Measurements from ENCODE around the gene IFIT3.
"Not testable (repeated sequence)": the region's sequence is repeated elsewhere in the genome, so short reads cannot be mapped to it uniquely, and the experiment has no call there.

Gene IFIT3

DNA sequence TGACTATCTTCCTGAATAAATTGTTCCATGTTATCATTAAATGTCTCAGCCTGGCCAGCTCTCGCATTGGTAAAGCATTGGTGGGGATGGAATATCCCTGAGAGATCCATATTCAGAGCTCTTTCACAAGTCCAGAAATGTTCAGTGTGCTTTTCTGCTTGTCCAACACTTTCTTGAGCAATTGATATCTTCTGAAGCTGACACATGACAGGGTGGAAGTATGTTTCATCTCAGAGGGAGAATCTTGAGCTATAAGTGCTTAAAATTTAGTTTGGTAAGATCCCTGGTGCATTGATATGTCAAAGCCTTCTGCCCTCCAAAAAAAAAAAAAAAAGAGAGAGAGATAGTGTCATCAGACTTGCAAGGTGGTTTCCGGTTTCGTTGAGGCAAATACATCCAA lies 7.4 kb downstream of the IFIT3 start:
- DNase-seq (ENCODE audit: low read depth in 1 of 2, low spot score in 1 of 2) = no peak

DNA sequence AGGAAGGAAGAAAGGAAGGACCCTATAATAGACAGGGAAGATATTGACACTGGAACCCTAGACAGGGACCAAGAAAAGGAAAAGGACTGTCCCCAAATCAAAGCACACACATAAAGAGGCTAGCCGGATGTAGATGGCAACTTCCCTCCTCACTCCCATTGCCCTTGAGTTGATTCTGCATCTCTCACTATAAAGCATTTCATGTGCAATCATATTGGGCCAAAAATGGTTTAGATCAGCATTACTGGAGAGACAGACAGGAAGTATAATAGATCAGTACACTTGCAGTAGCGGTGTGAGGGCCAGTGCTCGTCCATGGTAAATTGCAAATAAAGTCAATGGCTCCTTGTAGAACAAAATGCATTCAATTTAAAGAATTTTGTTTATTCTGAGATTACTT lies 8.4 kb downstream of the IFIT3 start:
- no peak for DNase-seq (ENCODE audit: low read depth in 1 of 2, low spot score in 1 of 2)

DNA sequence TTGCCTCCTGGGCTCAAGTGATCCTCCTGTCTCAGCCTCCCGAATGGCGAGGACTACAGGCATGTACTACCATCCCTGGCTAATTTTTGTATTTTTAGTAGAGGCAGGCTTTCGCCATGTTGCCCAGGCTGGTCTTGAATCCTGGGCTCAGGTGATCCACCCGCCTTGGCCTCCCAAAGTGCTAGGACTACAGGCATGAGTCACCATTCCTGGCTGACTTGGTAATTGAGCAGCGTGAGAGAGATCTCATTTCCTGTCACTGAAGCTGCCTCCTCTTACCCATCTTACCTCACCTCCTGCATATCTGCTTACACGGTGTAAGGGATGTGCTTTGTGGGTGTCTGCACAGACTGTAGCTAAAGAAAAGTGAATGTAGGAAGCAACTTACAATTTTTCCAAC lies 9.7 kb downstream of the IFIT3 start:
- no peak for DNase-seq (ENCODE audit: low read depth in 1 of 2, low spot score in 1 of 2)

DNA sequence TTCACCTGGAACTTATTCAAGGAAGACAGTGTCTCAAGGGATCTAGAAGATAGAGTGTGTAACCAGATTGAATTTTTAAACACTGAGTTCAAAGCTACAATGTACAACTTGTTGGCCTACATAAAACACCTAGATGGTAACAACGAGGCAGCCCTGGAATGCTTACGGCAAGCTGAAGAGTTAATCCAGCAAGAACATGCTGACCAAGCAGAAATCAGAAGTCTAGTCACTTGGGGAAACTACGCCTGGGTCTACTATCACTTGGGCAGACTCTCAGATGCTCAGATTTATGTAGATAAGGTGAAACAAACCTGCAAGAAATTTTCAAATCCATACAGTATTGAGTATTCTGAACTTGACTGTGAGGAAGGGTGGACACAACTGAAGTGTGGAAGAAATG lies 10.9 kb downstream of the IFIT3 start:
- DNase-seq (ENCODE audit: low read depth in 1 of 2, low spot score in 1 of 2) = no peak

DNA sequence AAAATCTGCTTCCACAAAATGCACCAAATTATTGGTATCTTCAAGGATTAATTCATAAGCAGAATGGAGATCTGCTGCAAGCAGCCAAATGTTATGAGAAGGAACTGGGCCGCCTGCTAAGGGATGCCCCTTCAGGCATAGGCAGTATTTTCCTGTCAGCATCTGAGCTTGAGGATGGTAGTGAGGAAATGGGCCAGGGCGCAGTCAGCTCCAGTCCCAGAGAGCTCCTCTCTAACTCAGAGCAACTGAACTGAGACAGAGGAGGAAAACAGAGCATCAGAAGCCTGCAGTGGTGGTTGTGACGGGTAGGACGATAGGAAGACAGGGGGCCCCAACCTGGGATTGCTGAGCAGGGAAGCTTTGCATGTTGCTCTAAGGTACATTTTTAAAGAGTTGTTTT lies 12.1 kb downstream of the IFIT3 start:
- DNase-seq (ENCODE audit: low read depth in 1 of 2, low spot score in 1 of 2) = no peak

DNA sequence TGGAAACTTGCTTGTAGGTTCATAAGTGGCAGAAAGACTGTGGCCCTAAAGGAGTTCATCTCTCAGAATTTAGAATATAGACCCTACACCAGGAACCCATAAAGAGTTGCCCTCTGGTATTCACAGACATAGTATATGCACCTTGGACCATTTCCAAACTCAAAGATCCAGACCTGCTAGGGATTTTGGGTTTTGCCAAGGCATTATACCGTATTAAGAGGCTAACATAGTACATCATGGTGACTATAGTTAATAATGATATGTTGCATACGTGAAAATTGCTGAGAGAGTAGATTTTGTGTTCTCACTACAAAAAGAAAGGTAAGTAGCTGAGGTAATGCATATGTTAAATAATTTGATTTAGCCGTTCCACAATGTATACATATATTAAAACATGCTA lies 13.9 kb downstream of the IFIT3 start:
- no peak for DNase-seq (ENCODE audit: low read depth in 1 of 2, low spot score in 1 of 2)

DNA sequence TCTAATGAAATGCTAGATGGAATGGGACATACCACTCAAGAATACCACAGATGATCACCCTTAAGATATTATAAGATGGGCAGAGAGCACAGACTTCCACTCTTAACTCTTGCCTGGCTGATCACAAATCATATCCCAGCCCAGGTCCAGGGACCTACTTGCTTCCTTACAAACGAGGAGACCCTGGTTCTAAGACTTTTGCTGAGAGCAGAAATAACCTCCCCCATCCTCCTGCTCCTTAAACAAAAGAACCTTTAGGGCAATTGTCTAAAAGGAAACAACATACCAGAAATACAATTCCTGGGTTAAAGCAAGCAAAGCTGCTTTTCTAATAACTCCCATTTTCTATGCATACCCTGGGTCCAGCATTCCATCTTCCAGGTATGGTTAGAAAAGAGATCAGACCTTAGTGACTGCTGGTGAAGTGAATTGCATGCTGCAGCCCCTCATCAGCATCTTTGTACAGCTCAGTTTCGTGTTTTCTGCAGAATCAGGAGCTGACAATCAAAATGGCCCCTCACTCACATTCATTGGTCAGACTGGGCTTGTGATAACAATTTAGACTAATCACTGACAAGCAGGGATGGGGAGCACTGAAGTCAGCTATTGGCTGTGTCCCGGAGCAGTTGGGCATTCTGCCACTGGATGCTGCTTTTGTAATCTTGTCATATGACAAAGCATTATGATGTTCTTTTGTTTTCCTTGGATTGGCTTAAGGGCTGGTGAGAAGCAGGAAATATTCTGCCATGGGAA lies 14.6 kb downstream of the IFIT3 start:
- DNase-seq (ENCODE audit: low read depth in 1 of 2, low spot score in 1 of 2) = no peak

DNA sequence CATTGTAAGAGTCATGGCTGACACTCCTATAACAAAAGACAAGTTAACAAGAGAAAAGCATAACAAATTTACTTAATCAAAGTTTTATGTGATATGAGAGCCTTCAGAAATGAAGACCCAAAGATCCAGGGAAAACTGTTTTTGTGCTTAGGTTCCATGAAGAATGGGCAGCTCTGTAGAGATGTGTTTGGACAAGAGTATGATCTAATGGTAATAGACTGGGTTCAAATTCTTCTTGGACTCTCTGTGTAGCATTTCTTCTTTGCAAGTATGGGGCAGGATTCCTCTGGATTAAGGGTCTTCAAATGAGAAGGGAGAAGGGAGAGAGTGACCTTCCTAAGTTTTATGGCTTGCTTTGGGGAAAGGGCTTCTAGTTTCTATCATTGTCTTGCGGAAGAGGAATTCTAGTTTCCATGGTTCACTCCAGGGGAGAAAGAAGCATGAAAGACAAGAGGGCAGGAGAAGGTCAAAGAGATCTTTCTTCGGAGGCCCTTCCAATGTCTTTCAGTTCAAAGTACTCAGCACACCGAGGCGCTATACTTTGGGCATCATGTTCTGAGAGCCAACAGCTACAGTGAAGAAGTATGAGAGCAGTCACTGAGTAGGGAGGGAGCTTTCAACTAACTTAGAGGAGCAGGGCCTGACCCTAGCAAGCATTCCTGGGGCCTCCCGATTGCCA lies 15.4 kb downstream of the IFIT3 start:
- no peak for DNase-seq (ENCODE audit: low read depth in 1 of 2, low spot score in 1 of 2)

DNA sequence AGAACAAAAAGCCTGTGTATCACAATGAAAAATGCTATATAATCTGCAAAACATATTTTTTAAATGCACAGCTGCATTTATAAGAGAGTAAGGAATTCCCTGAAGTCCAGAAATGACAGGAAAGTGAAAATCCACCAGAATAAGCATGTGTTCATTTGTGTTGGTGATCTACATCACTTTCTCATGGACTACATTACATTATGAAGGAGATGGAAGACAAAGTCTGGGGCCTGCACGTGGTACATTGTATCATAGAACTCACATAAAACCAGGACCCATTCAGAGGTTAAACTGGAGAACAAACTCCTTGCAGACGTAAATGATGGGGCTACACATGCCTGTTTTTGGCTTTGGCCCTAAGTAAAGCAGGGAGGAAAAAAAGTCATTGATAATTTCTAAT lies 16.4 kb downstream of the IFIT3 start:
- no peak for DNase-seq (ENCODE audit: low read depth in 1 of 2, low spot score in 1 of 2)

DNA sequence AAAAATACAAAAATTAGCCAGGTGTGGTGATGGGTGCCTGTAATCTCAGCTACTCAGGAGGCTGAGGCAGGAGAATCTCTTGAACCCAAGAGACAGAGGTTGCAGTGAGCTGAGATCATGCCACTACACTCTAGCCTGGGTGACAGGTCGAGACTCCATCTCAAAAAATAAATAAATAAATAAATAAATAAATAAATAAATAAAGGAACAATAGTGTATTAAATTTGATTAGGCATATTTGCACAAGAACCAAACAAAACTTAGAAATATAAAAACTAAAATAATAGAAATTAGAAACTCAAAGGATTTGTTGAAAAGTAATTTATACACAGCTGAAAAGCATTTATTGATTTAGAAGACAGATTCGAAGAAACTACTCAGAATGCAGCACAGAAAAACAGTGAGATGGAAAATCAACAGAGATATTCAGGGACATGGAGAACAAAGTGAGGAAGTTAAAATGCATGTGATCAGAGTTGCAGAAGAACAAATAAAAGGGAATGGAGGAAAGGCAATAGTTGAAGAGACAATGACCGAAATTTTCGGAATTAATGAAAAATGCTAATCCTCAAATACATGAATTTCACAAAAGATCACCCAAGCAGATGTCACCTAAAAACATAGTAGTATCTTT lies 17.7 kb downstream of the IFIT3 start:
- DNase-seq (ENCODE audit: low read depth in 1 of 2, low spot score in 1 of 2) = no peak

DNA sequence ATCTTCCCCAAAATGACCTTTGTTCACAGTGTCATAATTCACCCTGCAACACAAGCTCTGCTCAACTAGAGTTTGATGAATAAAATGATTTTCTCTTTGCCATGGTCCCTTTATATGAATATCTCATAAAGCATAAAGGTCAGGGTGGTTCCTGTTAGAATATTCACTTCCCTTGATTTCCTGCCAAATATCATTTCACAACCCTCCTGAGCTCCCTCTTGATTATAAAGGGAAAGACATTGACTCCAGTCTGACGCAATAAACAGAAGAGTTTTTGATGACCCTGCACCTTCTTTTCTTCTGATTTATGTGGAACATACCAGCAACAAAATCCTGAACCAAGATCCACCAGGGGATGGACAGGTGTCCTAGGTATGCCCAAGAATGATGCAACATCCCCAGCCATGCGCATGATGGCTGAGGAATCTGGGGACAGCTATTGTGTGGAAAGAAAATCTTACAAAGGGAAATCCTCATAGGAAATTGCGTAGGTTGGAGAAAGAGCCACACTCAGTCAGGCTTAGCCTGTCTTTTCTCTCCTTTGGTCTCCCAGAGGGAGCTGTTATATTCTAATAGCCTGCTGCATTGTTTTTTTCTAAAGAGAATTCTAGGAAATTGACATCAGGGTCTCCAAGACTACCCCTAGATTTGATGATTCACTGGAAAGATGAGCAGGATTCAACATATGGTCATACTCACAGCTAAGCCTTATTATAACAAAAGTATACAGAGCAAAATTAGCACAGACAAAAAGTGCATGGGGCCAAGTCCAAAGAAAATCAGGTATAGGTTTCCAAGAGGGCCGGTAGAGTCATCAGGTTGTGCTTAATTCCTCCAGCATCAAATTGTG lies 18.8 kb downstream of the IFIT3 start:
- no peak for DNase-seq (ENCODE audit: low read depth in 1 of 2, low spot score in 1 of 2)

DNA sequence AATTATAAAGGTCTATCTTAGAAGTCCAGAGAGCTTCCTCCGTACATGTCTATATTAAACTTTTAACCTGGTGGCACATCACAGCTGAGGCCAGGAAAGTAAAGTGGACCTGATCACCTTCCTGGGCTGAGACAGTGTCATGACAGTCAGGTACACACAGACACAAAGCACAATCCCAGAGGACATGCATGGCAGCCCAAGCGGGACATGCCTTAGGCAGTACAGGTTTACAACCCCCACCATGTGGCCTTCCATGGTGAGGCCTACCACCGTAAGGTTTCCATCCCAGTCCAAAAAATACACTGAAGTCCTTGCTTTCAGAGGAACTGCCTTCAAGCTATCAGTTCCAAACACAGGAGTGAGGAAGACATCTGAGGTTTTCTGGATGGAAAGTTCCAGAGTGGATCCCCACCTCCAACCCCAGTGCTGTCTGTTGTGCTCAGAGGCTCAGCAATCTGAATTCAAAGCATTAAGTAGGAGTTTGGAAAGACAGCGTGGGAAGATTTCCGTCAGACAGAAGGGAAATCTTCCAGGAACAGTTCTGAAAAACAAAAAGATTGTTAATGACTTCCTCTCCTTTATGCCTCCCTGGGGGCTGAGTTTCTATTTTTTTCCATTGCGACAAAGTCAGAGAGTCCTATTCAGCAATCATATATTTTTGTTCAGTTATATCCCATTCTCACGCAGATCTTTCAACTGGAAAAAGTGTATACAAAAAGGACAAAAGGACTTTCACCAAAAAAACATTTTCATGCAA lies 20.1 kb downstream of the IFIT3 start:
- DNase-seq (ENCODE audit: low read depth in 1 of 2, low spot score in 1 of 2) = no peak

DNA sequence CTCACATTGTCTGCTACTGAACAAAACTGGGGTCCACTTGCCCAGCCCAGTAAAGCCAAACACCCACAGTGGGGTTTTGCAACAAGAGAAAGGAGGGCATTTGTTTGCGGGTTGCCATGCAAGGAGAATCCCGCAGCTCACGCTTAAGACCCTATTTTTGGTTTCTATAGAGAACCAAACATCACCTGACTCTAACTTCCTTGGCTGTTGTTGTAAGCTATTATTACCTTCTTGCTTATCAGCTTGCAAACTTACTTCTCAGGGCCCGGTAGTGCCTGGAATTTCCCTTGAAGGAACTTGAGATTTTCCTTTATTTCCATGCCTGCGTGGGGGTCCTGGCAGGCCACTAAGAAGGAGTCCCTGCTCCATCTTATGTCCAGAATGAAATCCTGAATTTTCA lies 20.7 kb downstream of the IFIT3 start:
- no peak for DNase-seq (ENCODE audit: low read depth in 1 of 2, low spot score in 1 of 2)

DNA sequence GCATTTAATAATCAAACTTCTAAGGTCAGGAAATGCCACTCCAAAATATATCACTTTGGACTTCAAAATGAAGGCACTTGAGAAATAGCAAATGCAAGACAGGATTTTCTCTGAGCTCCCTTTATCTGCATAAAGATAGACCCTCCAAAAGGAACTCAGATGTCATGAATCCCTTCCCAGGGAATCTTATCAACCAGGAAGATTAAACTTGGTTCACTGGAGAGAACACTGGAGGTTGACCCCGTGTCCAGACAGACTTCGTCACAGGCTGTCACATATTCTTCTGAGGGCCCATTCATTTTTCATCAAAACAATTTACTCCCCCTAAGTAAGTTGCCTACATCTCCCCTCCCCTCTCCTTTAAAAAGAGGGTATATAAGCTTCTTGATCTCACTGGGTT lies 21.2 kb downstream of the IFIT3 start:
- DNase-seq (ENCODE audit: low read depth in 1 of 2, low spot score in 1 of 2) = no peak

DNA sequence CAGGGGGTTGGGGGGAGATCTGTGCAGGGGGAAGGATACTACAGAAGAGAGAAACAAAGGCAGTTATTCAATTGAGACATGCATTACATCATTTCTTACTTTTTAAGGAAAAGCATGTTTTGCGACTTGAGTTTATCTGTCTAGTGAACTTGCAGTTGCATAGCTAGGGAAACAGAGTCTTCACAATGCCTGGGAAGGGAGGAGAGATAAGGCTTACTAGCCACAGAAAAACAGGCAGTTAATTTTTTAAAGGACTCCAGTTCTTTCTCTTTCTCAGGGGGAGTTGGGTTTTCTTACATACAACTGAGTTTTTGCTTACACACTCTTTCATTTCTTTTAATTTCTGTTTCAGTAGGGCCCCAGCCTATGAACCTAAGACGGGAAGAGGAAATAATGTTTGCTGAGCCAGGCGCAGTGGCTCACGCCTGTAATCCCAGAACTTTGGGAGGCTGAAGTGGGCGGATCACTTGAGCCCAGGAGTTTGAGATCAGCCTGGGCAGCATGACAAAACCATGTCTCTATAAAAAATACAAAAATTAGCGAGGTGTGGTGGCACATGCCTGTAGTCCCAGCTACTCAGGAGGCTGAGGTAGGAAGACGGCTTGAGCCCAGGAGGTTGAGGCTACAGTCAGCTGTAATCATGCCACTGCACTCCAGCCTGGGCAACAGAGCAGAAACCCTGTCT lies 23.0 kb downstream of the IFIT3 start:
- DNase-seq (ENCODE audit: low read depth in 1 of 2, low spot score in 1 of 2) = not testable (repeated sequence)

DNA sequence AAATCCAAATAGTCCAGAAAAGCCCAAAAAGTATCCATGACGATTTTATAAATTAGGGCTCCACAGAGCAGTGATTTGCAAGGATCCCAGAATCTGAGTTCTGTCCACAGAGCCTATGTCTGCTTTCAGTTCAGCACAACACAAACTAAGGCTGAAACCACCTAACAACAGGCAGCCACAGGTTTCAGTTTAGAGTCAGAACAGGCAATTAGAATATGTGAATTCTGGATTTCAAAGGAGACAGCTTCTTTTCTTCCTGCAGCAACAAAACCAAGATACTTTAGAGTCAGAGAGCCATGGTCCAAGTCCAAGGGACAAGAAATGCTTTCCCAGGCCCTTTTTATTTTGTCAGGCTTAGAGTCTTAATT lies 23.6 kb downstream of the IFIT3 start:
- DNase-seq (ENCODE audit: low read depth in 1 of 2, low spot score in 1 of 2) = no peak

DNA sequence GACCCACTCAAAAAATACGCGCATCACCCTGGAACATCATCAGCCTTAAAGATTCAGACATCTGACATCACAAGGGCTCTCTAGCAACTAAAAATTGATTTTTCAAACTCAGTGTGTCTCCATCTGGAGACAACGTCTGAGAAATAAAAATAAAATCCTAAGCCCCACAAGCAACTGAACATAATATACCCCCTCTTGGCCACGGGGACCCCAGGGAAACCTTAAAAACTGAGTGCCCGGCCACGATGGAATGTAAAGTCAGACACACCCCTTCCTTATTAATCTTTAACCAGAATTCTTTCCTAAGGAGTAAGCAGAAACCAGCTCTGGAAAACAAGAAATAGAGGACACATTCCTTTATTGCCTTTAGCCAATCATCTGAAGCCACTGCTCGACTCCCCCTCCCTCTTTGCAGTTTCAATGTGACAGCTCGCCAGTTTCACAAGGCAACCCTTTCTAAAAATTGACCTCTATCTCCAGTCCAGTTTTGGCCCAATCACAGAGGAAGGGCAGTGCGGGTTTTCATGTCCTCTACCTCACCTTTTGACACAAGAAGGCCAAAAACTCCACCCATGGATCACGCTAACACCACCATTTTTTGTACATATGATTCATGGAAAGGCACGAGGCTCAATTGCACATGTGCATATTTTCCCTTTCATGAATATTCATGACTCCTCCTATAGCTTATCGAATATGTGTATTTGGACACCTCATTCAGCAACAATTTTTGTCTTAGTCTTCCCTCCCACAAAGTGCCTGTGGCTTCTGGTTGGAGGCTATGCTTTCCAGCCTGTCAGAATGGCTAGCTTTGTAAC lies 24.2 kb downstream of the IFIT3 start:
- no peak for DNase-seq (ENCODE audit: low read depth in 1 of 2, low spot score in 1 of 2)

DNA sequence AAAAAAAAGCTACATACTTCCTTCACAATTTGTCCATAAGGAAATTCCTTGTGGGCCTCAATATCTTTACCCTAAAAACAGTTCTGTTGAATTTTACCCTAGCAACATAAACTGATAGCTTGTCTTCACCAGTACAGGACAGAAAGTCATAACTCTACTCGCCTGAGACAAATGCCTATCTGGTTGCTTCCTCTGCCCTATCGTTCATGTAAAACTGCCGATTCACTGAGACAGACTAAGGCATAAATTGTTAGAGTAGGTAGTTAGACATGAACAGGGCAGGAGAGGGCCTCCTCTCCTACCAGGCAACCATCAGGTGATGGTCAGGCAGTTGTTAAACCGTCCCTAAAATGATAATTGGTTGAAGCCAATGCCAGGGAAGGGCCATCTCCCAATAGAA lies 25.0 kb downstream of the IFIT3 start:
- no peak for DNase-seq (ENCODE audit: low read depth in 1 of 2, low spot score in 1 of 2)

DNA sequence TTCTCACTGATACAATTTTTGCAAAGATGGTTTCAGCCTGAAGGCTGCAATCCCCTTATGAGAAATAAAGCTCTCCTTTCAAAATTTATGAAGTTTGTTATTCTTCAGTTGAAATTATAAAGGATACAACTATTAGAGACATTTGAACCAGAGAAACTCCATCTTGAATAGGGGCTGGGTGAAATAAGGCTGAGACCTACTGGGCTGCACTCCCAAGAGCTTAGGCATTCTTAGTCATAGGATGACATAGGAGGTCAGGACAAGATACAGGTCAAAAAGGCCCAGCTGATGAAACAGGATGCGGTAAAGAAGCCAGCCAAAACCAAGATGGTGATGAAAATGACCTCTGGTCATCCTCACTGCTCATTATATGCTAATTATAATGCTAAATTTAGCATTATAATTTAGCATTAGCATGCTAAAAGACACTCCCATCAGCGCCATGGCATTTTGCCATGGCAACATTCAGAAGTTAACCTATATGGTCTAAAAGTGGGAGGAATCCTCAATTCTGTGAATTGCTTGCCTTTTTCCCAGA lies 27.7 kb downstream of the IFIT3 start:
- DNase-seq (ENCODE audit: low read depth in 1 of 2, low spot score in 1 of 2) = no peak

Data from activated T-helper 1 cell treated with anti-CD3 and anti-CD28 coated beads, Interleukin-2, amount 50 U/mL, for 16 hours (primary cell).